Astrocyte of the cerebellum (primary cell): ENCODE results near the gene PRKG1.

ENCODE experiments used
- DNase-seq: peaks from one replicate; pipeline ENCODE4 v3.0.0-alpha.2; 2011; ENCODE audit warnings: low read depth
- H3K4me3 ChIP-seq: 2 replicates; pipeline ENCODE4 v1.5.1; 2011; ENCODE audit warnings: mild to moderate bottlenecking, low read depth, low read length, moderate library complexity
- CTCF ChIP-seq: IDR thresholded peaks from 2 replicates; pipeline ENCODE4 v1.5.1; 2012; ENCODE audit warnings: low read length, low read depth, moderate library complexity, mild to moderate bottlenecking; ENCODE audit errors: missing control alignments
- in situ Hi-C: cut with HindIII; loops from 2 replicates; pipeline ENCODE4 v1.10.0; 2017; ENCODE audit warnings: low sequenced_read_pairs

PRKG1 gene

GRCh38 chr10:51233337-51234100 is 159.2 kb downstream of the PRKG1 start:
- in situ Hi-C loops = no loop called here
- TF ChIP-seq CTCF = no peak
- H3K4me3 ChIP-seq = no peak overlapping the region
- DNase-seq = no peak

GRCh38 chr10:51235865-51236264 is 161.6 kb downstream of the PRKG1 start:
- DNase-seq = no peak
- no peak for TF ChIP-seq CTCF
- in situ Hi-C loops = no loop called here
- H3K4me3 ChIP-seq = no peak overlapping the region

GRCh38 chr10:51239006-51239405 is 164.7 kb downstream of the PRKG1 start:
- in situ Hi-C loops = no loop called here
- no peak for TF ChIP-seq CTCF
- no peak for DNase-seq
- no peak overlapping the region for H3K4me3 ChIP-seq

DNA sequence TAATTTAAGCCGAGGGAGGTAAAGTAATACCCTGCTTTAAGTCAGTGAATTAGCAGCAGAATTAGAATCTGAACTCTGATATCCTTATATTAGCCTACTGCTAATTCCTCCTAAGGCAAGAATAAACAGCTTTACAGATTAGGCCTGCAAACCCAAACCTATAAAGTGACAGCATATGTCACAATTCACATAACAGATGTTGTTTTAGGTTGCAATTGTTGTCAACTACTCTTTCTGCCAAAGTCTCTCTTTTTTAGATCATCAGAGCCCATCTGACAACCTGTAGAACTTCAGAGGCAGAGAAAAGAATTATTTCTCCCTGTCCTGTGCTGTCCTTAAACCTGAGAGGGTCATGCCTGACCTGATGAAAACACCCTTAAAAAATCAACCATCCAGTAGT is 167.2 kb downstream of the PRKG1 start:
- TF ChIP-seq CTCF = no peak
- in situ Hi-C loops = no loop called here
- no peak overlapping the region for H3K4me3 ChIP-seq
- no peak for DNase-seq

DNA sequence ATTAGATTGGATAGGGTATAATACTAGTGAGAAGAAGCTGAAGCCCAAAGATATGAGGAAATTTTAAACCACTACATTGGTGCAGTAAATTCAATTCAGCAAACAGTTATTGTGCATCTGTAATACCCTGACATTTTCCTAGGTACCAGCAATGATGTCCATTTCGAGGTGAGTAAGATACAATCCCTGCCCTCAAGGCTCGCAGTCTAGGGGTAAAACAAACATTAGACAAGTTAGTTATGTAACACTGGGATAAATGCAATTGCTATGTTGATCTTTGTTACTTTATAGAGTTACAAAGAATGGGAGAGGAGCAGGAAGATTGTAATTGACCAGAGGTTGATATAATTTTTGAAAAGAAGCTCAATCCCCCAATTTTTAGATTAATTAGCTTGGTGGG is 168.1 kb downstream of the PRKG1 start:
- in situ Hi-C loops = no loop called here
- H3K4me3 ChIP-seq = no peak overlapping the region
- no peak for DNase-seq
- TF ChIP-seq CTCF = no peak

- in situ Hi-C loops = no loop called here
- no peak for DNase-seq
- H3K4me3 ChIP-seq = no peak overlapping the region
- TF ChIP-seq CTCF = no peak
These were observed 170.0 kb downstream of the PRKG1 start for GRCh38 chr10:51244309-51244708.
